ENCODE results near the gene NUDCD3.
"Not testable (repeated sequence)": the region's sequence is repeated elsewhere in the genome, so short reads cannot be mapped to it uniquely, and the experiment has no call there.

NUDCD3 gene

DNA sequence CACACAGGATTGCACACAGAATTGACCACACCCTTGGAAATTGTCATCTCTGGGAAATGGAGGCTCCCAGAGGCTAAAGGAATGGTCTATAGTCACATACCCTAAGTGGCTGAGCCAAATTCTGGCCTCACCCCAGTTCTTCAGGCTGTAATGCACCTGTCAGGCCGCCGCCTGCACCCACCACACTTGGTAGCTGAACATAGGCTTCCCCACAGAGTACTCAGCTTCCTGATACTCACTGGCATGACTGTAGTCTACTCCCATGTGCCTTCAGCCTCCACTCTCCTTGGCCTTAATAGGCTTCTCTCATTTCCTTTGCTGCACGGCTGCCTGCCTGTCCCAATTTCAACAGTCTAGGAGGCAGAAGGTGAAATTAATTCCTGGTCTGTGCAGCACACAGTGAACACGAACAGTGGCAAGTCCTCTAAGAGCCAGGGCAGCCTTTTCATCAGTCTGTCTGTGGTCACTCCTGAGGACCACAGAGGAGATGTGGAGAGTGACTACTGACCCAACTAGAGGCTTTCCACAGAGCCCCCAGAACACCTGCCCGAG is 42.5 kb downstream of the NUDCD3 start:
- in situ Hi-C loops (cut with HindIII; ENCODE audit: low pct_unique_long_range_greater_than_20kb, low sequenced_read_pairs) = no loop called here
- no peak for DNase-seq (ENCODE audit: low read depth in 1 of 2, low spot score in 1 of 2)
- no peak for TF ChIP-seq JUND (IDR thresholded peaks at IDR 0.05; ENCODE audit: low read depth)

DNA sequence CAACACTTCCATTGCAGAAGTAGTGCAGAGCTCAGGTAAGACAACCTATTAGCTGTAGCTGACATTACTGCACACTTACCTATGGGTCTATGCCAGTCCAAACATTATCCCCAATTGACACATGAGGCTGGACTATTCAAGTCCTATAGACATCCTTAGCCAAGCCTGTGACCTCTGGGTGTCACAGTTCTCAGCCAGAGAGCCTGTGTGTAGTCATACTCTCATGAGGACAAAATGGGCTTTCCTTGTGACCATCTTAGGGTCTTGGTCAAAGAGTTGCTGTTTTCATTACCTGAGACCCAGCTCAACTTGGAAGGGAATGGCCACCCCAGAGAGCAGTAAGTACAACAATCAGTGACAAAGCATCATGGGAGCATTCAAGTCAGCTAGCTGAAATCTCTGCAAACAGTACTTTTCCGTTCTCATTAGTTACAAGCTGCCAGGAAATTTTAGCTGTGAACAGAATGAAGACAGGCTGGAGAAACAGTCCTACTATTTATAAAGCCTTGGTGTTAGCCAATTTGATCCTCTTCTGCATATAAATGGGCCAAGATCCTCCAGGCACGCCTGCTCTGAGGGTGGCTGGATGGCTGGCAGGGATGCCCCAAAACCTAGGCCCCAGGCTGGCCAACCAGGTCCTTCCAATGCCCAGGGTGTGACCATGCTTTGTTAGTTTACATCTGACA is 44.3 kb downstream of the NUDCD3 start:
- DNase-seq (ENCODE audit: low read depth in 1 of 2, low spot score in 1 of 2) = no peak
- TF ChIP-seq JUND (IDR thresholded peaks at IDR 0.05; ENCODE audit: low read depth) = no peak
- in situ Hi-C loops (cut with HindIII; ENCODE audit: low pct_unique_long_range_greater_than_20kb, low sequenced_read_pairs) = no loop called here

GRCh38 chr7:44441079-44441478 is 49.4 kb downstream of the NUDCD3 start:
- DNase-seq (ENCODE audit: low read depth in 1 of 2, low spot score in 1 of 2) = no peak

GRCh38 chr7:44440577-44441078 is 49.8 kb downstream of the NUDCD3 start:
- no peak for TF ChIP-seq JUND (IDR thresholded peaks at IDR 0.05; ENCODE audit: low read depth)
- DNase-seq (ENCODE audit: low read depth in 1 of 2, low spot score in 1 of 2) = no peak
- in situ Hi-C loops (cut with HindIII; ENCODE audit: low pct_unique_long_range_greater_than_20kb, low sequenced_read_pairs) = no loop called here

More at GRCh38 chr7:44441079-44441478, 49.4 kb downstream of the NUDCD3 start:
- TF ChIP-seq JUND (IDR thresholded peaks at IDR 0.05; ENCODE audit: low read depth) = no peak
- in situ Hi-C loops (cut with HindIII; ENCODE audit: low pct_unique_long_range_greater_than_20kb, low sequenced_read_pairs) = no loop called here

DNA sequence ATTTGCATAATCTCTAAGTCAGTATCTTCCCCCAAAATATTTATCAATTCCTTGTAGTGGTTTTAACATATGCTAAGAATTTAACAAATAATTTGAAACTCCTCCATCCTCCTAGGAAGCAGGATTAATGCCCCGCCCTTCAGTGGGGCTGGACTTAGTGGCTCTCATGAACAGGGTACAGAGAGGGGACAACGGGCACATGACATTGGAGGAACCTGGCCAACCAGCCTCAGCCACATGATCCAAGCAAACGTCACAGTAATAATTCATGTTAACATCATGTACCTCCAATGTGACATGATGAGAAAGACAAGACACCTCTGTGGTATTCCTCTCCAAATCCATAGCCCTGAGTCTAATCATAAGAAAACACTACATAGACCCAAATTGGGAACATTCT is 50.5 kb downstream of the NUDCD3 start:
- in situ Hi-C loops (cut with HindIII; ENCODE audit: low pct_unique_long_range_greater_than_20kb, low sequenced_read_pairs) = no loop called here
- no peak for TF ChIP-seq JUND (IDR thresholded peaks at IDR 0.05; ENCODE audit: low read depth)
- no peak for DNase-seq (ENCODE audit: low read depth in 1 of 2, low spot score in 1 of 2)

DNA sequence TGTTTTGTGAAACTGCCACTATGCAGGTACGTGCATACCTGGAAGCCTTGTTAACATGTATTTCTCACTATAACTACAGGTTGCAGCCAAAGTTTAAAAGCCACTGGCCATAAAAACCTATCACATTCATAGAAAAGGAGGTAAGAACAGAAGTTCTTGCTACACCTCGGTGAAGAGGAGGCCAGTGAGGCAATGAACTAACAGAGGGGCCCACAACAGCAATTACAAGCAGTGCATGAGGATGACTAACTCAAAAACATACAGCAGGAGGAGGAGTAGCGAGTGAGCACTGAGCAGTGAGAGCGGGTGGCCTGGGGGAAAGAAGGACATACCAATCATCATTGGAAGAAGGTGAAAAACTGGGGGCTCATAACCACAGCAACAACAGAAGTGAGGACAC is 51.6 kb downstream of the NUDCD3 start:
- TF ChIP-seq JUND (IDR thresholded peaks at IDR 0.05; ENCODE audit: low read depth) = no peak

DNA sequence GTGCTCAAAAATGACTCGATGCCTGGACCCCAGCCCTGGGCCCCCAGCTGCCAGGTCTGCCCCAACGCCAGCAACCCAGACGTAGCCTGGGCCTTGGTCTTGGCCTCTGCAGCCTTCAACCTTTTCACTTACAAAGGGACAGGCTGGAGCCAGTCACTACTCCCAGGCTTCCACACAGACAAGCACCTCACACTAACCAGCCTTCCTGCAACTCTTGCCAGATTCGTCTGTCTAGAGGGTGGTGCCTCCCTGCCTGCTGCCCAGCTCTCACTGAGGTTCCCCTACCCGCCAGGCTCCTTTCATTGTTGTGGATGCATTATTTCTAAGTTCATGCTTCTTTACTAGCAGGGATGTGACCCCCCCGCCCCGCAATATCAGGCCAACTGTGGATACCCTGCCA is 56.3 kb downstream of the NUDCD3 start:
- DNase-seq (ENCODE audit: low read depth in 1 of 2, low spot score in 1 of 2) = no peak
- in situ Hi-C loops (cut with HindIII; ENCODE audit: low pct_unique_long_range_greater_than_20kb, low sequenced_read_pairs) = no loop called here

More for the DNA sequence above, 51.6 kb downstream of the NUDCD3 start:
- in situ Hi-C loops (cut with HindIII; ENCODE audit: low pct_unique_long_range_greater_than_20kb, low sequenced_read_pairs) = no loop called here
- DNase-seq (ENCODE audit: low read depth in 1 of 2, low spot score in 1 of 2) = no peak

DNA sequence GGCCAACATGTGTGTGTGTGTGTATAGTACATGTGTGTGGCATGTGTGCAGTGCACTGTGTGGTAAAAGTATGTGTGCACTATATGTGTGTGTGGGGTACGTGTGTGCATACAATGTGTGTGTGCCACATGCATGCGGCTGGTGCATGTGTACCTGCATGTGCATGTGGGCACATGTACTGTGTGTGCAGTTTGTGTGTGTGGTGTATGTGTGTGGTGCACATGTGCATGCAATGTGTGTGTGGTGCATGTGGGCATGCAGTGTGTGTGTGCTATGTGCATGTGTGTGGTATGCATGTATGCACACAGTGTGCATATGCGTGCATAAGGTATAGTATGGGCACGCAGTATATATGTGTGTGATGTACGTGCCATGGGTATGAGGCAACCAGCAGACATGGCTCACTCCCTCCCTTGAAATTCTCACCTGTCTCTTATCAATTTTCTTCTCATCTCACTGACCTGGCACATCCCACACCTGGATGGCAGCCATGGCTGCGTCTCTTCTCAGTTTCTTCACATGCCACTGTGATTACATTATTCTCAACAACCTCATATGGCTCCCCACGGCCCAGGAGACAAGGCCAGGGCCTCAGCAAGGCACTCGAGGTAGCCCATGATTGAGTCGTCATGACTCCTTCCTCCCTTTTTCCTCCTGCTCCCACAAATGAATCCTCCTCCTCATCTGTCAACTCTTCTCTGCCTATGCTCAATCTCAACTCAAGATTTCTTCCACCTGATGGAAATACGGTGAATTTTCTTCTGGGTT is 57.0 kb downstream of the NUDCD3 start:
- TF ChIP-seq JUND (IDR thresholded peaks at IDR 0.05; ENCODE audit: low read depth) = no peak
- in situ Hi-C loops (cut with HindIII; ENCODE audit: low pct_unique_long_range_greater_than_20kb, low sequenced_read_pairs) = no loop called here

More for the DNA sequence above, 56.3 kb downstream of the NUDCD3 start:
- TF ChIP-seq JUND (IDR thresholded peaks at IDR 0.05; ENCODE audit: low read depth) = no peak

GRCh38 chr7:44432381-44432977 is 58.0 kb downstream of the NUDCD3 start:
- TF ChIP-seq JUND (IDR thresholded peaks at IDR 0.05; ENCODE audit: low read depth) = no peak
- no peak for DNase-seq (ENCODE audit: low read depth in 1 of 2, low spot score in 1 of 2)
- in situ Hi-C loops (cut with HindIII; ENCODE audit: low pct_unique_long_range_greater_than_20kb, low sequenced_read_pairs) = no loop called here

More for the DNA sequence above, 57.0 kb downstream of the NUDCD3 start:
- no peak for DNase-seq (ENCODE audit: low read depth in 1 of 2, low spot score in 1 of 2)

DNA sequence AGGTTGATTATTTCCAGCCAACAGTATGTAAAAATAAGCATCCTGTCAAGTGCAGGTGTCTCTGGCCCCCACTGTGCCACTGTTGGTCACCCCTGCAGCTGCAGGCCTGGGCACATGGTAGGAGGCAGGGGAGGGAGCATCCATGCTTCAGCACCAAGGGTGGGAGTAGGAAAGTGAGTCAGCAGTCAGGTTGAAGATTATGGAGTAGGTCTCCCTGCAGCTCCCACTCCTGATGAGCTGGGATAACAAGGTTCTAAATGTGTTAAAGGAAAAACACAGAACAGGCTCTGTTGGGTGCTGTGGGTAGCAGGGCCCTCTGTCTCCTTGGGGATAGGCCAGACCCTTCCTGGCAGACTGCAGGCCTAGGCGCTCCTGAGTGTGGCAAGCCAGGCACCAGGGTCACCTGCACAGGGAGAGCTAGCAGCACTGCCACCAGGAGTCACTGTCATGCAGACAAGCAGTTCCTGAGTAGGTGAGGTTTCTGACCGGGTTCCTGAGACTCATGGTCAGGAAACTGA is 59.3 kb downstream of the NUDCD3 start:
- TF ChIP-seq JUND (IDR thresholded peaks at IDR 0.05; ENCODE audit: low read depth) = no peak
- in situ Hi-C loops (cut with HindIII; ENCODE audit: low pct_unique_long_range_greater_than_20kb, low sequenced_read_pairs) = no loop called here
- DNase-seq (ENCODE audit: low read depth in 1 of 2, low spot score in 1 of 2) = peak in 1 of 2 experiments; percentile 36

DNA sequence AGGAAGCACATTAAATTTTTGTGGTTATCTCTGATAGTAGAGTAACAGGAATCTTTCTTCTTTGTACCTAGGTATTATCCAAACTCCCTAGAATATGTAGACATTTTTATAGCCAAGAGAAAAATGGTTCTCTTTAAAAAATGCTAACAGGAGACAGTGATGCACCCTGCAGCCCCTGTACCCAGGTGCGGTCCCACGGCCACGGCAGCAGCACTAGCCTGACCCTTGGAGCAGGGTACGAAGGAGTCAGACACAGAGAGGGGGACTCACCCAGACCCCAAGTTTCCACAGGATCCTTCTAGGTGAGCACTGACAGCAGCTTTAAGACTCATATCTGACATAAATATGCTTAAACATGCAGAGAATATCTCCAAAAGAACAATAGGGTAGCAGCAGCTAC is 60.4 kb downstream of the NUDCD3 start:
- TF ChIP-seq JUND (IDR thresholded peaks at IDR 0.05; ENCODE audit: low read depth) = no peak
- in situ Hi-C loops (cut with HindIII; ENCODE audit: low pct_unique_long_range_greater_than_20kb, low sequenced_read_pairs) = no loop called here
- no peak for DNase-seq (ENCODE audit: low read depth in 1 of 2, low spot score in 1 of 2)

GRCh38 chr7:44424762-44425161 is 65.7 kb downstream of the NUDCD3 start:
- in situ Hi-C loops (cut with HindIII; ENCODE audit: low pct_unique_long_range_greater_than_20kb, low sequenced_read_pairs) = not testable (repeated sequence)

More at GRCh38 chr7:44424762-44425161, 65.7 kb downstream of the NUDCD3 start:
- not testable (repeated sequence) for DNase-seq (ENCODE audit: low read depth in 1 of 2, low spot score in 1 of 2)
